Right hindlimb (tissue), 1 donor: ENCODE measurements around the gene TRIM2.

Experiments used
- DNase-seq: peaks from one replicate; pipeline ENCODE4 v3.0.0-alpha.2; 2018

Gene TRIM2

DNA sequence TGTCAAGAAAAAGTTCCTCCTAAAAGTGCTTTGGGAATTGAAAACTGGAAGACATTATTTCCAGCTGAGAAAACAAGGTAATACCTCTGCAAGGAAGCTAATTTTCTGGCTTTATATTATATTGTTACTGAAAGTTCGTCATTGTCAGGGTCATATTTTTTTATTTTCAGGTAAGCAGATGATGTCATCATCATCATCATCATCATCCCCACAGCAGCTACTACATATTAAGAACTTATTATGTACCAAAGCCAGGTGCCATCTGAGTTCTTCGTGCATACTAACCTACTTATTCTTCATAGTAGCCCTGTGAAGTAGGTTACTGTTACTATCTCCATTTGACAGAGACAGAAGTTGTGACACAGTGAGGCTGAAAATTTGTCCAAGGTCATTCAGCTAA, 87.3 kb downstream of the TRIM2 start:
- no peak for DNase-seq

DNA sequence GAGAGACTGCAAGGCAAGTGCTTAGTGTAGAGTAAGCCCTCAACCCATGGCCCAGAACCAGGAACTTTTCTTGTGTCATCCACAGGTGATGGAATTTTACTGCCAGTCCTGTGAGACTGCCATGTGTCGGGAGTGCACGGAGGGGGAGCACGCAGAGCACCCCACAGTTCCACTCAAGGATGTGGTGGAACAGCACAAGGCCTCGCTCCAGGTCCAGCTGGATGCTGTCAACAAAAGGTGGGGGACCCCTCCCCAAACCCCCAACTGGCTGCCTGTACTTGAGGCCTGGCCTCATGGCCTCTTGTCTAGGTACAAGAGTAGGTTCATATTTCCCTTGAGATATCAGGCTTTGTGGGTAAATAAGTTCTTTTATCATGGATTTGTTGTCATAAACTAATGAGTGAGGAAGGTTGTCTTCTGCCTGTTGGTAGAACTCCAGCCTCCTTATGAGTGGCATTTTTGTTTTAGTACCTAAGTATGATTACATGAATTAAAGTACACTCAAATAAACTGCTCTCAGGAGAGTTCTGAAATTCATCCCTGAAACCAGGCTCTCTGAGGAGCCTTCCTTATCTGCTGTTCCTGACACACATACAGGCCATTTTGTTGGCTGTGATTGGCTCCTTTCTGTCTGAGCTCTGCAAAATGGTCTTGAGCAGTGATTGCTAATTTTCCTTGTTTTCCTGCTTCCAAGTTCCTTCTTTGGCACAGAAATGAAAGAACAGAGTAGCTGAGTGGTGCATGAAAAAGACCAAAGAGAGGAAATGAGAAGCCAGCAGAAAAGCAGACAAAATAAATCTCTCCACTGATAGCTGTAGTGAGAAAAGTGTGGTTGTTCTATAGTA, 88.9 kb downstream of the TRIM2 start:
- DNase-seq = no peak

DNA sequence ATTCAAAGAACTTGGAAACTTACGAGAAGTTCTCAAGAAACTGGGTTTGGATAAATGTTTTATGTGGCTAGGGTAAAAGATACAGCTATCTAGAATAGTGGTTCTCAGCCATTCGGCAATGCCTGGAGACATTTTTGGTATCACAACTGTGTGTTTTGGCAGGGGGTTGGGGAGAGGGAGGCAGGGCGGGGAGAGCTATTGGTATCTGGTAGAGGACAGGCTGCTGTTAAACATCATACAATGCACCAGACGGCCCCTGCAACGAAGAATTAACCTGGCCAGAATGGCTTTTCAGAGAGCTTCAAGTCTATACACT, 89.5 kb downstream of the TRIM2 start:
- DNase-seq = no peak

DNA sequence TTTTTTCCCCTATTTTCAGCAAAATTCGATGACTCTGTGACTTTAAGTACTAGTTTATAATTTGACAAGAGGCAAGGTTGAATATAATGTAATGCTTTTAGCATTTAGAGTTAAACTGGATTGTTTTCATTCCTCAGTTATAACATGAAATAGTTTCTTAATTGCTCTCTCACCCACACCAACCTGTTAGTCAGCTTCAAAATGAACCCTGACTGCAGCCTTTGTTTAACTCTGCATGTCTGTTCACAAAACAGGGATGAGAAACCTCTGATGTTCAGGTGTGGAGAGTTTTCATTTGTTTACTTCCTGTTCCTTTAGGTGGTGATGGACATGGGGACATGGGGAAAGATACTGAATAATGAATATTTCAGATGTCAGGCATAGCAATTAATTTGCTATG, 90.4 kb downstream of the TRIM2 start:
- no peak for DNase-seq

DNA sequence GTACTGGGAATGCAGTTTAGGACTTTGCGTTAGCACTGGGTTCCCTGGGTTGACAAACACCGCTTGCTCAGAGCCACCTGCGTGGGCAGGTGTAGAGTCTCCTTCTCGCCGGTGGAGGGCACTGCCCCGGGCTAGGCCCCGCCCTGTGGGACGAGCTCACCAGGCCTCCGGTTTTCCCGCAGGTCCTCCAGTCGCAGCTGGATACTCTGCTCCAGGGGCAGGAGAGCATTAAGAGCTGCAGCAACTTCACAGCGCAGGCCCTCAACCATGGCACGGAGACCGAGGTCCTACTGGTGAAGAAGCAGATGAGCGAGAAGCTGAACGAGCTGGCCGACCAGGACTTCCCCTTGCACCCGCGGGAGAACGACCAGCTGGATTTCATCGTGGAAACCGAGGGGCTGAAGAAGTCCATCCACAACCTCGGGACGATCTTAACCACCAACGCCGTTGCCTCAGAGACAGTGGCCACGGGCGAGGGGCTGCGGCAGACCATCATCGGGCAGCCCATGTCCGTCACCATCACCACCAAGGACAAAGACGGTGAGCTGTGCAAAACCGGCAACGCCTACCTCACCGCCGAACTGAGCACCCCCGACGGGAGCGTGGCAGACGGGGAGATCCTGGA, 91.0 kb downstream of the TRIM2 start:
- no peak for DNase-seq

DNA sequence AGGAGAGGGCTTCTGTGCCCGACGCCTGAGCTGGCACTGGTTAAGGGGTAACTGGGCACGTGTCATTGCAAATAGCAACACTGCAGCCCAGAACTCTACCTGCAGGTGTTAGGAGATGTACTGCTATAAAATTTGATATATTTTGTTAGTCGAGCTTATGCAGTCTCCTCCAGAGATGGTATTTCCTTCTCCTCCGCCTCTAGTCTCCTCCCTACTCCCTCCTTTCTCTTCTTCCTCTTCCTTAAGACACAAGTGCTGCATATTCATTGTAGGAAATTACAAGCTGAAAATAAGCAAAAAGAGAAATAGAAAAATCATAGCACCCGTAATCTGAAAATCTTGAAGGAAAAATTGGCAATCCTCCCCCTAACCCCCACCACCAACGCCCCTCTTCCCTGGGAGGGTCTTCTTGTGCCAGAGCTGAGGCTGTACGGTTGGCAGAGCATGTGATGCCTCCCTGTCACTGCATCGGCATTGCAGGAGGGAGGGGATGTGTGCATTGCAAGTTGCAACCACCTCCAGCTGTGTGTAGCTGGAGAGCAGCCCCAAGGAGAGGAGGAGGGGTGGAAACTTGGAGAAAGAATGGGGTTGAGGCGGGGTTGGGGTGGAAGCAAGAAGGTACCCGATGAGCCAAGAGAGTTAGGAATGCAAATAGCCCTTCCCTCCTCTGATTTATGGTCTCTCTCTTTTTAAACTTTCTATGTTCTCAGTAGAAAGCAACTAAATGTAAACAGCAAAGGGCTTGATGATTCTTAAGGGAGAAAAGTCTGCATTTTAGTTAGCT, 92.0 kb downstream of the TRIM2 start:
- DNase-seq = peak; percentile 77

DNA sequence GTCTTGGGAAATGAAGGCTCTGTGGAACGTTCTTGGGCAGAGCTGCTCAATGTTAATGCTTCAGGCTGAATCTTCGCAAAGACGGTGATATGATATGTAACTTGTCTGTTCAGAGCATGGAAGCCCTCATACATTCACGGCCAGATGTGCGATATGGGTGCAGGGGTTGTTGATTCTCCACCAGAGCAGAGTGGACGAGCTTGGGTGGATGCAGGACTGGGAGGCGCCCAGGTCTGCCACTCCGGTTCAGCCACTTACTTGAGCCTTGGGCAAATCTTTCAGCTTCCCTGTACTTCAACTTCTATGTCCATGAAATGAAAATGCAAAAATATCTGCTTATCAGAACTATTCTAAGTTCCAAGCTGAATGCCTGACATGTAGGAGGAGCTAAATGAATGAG, 92.9 kb downstream of the TRIM2 start:
- no peak for DNase-seq

DNA sequence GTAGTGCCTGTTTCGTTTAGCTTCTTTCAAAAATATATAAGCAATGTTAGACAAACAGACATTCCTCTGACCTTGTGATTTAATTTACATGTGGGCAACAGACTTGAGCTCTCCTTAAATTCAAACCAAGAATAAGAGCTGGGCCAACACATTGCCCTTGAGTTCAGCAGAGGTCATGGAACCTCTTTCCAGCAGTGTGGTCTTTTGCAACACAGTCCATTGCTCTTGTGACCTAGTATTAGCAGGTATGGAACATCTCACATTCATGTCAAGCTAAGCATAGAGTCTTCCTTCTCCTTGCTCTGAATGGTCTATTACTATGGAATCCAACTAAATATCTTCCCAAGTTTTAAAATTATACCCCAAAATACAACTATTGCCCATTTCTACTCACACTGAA, 106.5 kb downstream of the TRIM2 start:
- DNase-seq = no peak

DNA sequence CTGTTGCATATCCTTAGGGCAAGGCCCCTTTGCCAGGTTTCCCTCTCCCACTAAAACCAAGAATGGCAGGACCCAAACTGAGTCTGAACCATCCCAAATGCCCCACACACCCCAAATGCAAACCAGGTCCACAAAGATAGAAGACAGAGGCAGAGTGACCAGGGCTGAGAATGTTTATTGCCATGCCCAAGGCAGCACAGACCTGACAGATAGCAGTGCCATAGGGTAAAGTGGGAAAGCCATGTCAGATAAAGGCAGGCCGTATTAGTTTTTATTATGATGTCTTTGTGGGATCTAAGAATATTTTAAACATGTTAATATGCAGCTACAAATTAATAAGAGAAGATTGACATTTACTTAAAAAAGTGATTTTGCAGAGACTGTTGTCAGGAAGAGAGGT, 110.7 kb downstream of the TRIM2 start:
- no peak for DNase-seq

DNA sequence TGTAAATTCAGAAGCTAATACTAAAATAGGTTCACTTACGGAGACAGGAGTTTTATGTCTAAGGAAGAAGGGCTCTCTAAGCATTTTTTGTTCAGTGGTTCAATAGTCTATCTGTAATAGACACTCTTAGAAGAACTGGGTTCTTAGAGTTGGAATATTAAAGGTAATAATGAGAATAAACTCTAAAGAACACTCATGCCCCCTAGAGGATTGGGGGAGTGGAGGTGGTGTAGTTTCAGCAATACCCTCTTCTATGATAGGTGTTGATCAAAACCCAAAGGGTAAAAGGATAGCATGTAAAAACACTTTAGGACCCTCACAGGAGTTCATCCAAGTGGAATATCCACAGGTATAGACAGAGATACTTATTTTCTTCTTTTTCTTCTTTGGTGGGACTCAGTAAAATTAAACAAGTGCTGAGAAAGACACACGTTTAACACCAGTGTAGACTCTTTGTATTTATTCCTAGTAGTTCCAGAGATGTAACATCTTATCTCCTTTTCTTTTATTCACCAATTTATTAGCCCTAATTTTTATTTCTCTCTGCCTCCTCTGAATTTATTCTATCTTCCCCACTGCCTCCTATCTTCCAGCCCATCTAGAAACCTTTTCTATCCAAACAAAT, 114.6 kb downstream of the TRIM2 start:
- DNase-seq = no peak

DNA sequence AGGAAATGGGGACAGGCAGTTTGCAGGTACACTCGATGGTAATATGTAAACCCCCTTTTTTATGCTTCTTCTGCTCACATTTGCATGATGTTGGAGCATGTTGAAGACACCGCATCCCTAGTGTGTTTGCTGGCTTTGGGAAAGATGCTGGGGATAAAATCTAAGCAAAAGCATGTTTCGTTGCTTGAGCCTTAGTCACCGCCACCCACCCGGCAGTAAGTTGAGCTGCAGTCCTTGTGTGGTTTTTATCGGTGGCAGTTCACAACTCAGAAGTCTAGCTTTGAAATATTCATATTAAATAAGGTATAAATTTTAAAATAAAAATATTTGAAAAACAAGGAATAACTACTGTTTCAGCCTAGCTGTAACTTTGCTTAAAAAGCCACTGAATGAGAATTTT, 118.5 kb downstream of the TRIM2 start:
- no peak for DNase-seq

DNA sequence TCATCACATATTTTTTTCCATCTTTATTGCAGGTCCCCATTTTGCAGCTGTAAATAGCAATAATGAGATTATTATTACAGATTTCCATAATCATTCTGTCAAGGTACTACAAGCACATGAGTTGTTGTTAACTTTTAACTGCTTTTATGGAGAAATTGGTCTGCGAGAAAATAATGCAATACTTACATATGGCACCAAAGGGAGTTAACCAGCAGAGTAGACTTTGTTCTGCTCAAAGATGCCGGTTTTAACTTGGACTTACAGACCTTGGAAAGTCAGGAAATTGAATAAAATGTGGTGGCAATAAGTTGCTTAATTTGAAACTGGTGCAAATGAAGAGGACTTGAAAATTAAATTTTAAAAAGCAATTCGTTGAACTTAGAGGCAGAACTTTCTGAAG, 119.8 kb downstream of the TRIM2 start:
- DNase-seq = no peak

DNA sequence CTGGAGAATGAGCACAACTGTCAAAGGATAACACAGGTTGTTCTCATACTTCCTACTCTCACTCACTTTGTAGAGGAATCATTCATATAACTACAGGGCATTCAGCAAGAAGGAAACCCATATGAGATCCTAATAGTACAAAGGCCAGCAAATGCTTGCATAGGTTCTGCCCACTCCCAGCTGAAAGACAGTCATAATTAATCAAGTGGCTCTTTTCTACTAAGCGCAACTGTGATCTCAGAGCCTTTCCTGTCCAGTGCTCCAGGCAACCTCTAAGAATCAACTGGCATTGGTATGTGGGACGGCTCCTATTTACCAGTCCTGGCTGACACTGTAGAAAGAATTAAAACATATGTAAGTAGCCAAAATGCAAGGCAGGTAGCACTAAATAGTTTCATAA, 121.3 kb downstream of the TRIM2 start:
- DNase-seq = no peak

DNA sequence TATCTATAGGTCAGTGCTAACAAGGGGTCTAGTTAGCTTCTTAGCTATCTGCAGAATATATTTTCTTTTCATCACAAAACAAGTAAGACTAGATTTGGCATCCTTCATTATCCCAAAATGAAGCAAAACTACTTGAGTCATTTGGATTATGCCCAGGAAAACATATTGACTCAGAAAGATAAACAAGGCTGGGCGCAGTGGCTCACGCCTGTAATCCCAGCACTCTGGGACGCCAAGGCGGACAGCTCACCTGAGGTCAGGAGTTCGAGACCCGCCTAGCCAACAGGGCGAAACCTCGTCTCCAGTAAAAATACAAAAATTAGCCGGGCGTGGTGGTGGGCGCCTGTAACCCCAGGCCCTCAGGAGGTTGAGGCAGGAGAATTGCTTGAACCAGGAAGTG, 122.3 kb downstream of the TRIM2 start:
- no peak for DNase-seq

DNA sequence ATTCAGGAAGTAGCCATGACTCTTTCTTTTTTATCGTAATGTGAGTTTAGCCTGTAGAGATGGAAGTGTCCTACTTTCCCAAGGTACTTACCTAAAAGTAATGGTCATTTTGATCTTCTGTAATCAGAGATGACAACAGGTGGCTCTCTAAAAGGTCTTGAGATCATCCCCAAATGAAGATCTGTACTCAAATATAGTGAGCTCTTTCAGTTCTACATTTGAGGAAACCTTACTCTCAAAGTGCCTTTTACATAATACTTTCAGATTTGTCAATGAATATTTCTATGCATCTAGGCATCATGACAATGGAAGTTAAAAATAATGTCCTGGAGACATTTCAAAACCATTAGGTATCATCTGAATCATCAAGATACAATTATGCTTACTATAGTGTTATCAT, 123.0 kb downstream of the TRIM2 start:
- no peak for DNase-seq

DNA sequence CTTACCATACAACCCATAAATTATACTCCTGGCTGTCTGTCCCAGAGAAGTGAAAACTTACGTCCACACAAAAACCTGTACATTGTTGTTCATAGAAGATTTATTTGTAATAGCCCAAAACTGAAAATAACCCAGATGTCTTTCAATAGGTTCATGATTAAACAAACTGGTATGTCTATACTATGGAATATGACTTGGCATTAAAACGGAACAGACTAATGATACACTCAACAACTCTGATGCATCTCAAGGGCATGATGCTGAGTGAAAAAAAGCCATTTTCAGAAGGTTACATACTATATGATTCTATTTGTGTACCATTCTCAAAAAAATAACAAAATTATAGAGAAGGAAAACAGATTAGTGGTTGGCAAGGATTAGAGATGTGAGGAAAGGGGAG, 128.7 kb downstream of the TRIM2 start:
- DNase-seq = no peak

DNA sequence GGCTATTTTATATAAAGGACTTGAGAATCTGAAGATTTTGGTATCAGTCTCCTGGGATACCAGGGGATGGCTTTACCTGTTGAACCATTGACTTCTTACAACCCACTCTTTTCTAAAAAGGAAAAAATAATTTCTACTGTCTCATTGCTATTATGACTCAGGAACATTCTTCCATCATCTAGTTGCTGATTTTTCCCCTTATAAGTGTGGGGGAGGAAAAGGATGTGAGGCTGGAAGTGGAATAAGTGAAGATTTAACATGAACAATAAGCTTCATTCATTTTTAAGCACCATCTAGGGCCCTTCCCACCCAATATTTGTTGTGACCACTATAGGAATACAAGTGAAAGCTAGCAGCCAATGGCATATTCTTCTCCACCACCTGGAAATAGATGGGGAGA, 129.6 kb downstream of the TRIM2 start:
- DNase-seq = no peak

DNA sequence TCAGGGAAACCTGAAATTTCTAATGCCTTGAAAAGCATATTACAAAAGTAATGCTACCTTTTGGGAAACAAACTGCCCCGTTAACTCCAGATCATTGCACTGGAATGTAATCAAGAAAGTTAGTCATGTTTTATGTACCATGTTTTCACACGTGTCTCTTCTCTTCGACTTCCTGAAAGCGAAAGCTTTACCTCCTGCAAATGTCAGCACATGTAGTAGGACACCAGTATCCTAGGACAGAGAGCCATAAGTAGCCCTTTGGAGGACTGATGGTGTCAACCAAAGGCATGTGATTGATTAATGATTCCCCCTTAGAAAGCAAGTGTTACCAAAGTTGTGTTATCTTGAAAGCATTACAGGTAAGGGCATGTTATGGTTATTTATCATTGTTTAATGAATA, 131.4 kb downstream of the TRIM2 start:
- DNase-seq = no peak

DNA sequence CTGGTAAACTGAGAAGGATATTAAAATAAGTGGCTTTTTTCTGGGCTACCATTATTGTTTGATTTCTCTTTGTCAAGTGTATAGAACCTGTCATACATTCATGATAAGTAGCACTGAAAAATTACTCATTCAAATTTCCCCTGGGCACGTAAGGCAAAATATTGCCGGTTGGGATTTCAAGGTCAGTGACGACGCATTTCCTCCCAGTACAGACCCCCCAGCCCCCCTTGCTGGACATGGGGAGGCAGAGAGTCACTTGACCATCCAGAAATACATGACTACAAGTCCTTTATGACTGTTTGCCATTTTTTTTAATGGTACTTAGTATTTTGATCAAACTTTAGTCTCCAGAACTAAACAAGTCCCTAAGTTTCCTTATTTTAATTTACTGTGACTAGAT, 133.4 kb downstream of the TRIM2 start:
- no peak for DNase-seq

DNA sequence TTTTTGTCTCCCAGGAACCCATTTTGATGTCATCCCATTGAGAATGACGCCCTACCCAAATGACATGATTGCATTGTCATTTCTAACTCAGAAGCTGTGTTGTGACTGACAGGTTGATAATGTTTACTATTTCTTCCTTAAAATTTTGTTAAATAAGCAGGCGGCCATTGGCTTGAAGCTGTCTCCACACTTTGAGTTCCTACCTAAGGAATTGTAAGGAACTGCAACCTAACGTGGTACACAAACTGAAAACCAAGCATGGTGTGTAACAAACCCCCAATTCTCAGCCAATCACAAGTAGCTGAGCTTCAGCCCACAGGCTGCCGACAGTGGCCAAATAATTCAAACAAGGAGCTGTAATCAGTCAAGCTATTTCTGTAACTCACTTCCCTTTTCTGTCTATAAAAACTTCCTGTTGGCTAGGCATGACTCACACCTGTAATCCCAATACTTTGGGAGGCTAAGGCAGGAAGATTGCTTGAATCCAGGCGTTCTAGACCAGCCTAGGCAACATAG, 137.4 kb downstream of the TRIM2 start:
- no peak for DNase-seq

DNA sequence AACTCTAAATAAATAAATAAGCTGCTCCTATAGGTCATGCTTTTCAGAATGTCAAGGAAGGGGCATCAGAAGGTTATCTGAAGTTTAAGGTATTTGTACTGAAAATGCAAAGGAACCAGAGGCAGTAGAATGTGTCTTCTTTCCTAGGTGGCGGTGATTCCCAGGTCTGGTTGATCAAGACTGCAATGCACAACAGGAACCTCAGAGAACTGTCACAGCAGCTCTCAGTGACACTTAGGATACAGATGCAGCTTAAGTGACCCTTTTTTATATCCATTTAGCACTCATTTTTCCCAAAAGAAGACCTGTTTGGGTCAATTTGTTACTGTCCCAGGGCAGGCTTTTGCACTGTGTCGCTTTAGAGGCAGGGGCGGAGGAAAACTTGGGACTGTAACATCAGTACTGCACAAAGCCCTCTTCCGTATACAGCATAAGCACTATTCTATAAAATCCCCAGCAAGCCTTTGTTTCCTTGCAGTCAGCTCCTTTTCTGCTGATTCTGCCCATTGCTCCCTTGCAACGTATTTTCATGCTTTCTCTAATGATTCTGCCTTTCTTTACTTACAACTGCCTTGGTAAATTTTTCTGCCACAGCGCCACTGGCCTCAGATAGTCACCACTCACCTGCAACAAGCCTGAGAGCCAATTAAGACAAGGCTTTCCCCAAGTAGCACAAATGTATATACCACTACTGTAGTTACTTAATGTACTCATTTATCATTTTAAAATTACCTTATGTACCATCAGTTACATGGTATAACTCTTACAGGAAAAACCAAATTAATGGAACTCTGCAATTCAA, 138.7 kb downstream of the TRIM2 start:
- no peak for DNase-seq
